Measurements from ENCODE around the gene HERC2.

DNA sequence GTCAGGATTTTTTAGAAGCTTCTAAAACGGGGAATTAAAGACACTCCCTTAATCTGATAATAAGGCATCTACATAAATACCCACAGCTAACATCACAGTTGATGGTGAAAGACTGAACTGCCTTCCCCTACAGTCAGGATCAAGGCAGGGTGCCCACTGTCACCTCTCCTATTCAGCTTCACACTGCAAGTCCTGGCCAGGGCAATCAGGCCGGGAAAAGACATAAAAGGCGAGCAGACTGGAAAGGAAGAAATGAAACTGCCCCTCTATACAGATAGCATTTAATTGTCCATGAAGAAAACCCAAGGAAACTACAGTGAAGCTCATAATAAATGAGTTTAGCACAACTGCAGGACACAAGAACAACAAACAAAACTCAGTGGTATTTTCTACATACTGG is 61.7 kb downstream of the HERC2 start:
- no peak for TF ChIP-seq CTCF (IDR thresholded peaks at IDR 0.05)
- TF ChIP-seq POLR2A (IDR thresholded peaks at IDR 0.05) = no peak
- TF ChIP-seq EP300 (IDR thresholded peaks at IDR 0.05) = no peak

Data from tibial nerve (tissue), 4 donors.